WTC11 (cell line): ENCODE data around the gene PARP2. TPM values are rescaled to one million over a fixed set of nuclear protein-coding genes. Genes with fewer than 3 reads are reported as not detected.

Experiments
- ATAC-seq: fragments of 200-7000 bp; cut with Tn5 transposase; 2 replicates; pipeline ENCODE4 v1.10.0; 2021; ENCODE audit warnings: mild to moderate bottlenecking, moderate library complexity
- CTCF ChIA-PET: fragments of 300-600 bp; sonication (Branson Sonifier 250); formaldehyde crosslinking; loops from one replicate; lab custom pipeline; 2021; ENCODE audit warnings: antibody characterized with exemption; lab: Charles Lee
- POLR2A ChIA-PET: fragments of 350-600 bp; sonication (Branson Sonifier 250); formaldehyde crosslinking; loops from one replicate; lab custom pipeline; 2021; ENCODE audit warnings: antibody characterized with exemption; lab: Charles Lee
- DNase-seq: peaks from one replicate; pipeline ENCODE4 v3.0.0; 2021; ENCODE audit warnings: low spot score
- H3K27ac Mint-ChIP-seq: 2 replicates; pipeline ENCODE4 v1.8.0; 2021; ENCODE audit warnings: mixed read lengths
- H3K27me3 Mint-ChIP-seq: 2 replicates; pipeline ENCODE4 v1.8.0; 2021; ENCODE audit warnings: low read depth, mild to moderate bottlenecking, moderate library complexity, mixed read lengths
- H3K36me3 Mint-ChIP-seq: 2 replicates; pipeline ENCODE4 v1.8.0; 2021; ENCODE audit warnings: mixed read lengths
- H3K4me1 Mint-ChIP-seq: 2 replicates; pipeline ENCODE4 v1.8.0; 2022; ENCODE audit warnings: mixed read lengths
- H3K4me3 Mint-ChIP-seq: 2 replicates; pipeline ENCODE4 v1.8.0; 2021; ENCODE audit warnings: mild to moderate bottlenecking, moderate library complexity, mixed read lengths
- H3K9me3 Mint-ChIP-seq: 2 replicates; pipeline ENCODE4 v1.8.0; 2021; ENCODE audit warnings: mixed read lengths
- AR ChIP-seq: fragments of 250-450 bp; sonication (Bioruptor Pico); IDR thresholded peaks from 2 replicates; pipeline ENCODE4 v1.9.0; 2021; ENCODE audit warnings: mild to moderate bottlenecking
- ATF1 ChIP-seq: sonication (generic); formaldehyde crosslinking; IDR thresholded peaks from 2 replicates; pipeline ENCODE4 v1.8.1; 2023; ENCODE audit warnings: mild to moderate bottlenecking, moderate library complexity, missing genetic modification reagents
- ATF6 ChIP-seq: sonication (generic); formaldehyde crosslinking; IDR thresholded peaks from 2 replicates; pipeline ENCODE4 v1.8.1; 2023; ENCODE audit warnings: mild to moderate bottlenecking, missing genetic modification reagents
- CREM ChIP-seq: sonication (generic); formaldehyde crosslinking; IDR thresholded peaks from 2 replicates; pipeline ENCODE4 v1.8.1; 2022; ENCODE audit warnings: mild to moderate bottlenecking, missing genetic modification reagents, moderate library complexity
- CTCF ChIP-seq: fragments of 200-600 bp; IDR thresholded peaks from 2 replicates; pipeline ENCODE4 v1.8.0; 2022; ENCODE audit warnings: antibody characterized with exemption
- EMX1 ChIP-seq: fragments of 250-450 bp; sonication (Bioruptor Pico); IDR thresholded peaks from 2 replicates; pipeline ENCODE4 v1.8.0; 2021; ENCODE audit warnings: mild to moderate bottlenecking
- ETV6 ChIP-seq: sonication (generic); formaldehyde crosslinking; IDR thresholded peaks from 2 replicates; pipeline ENCODE4 v1.8.1; 2022; ENCODE audit warnings: mild to moderate bottlenecking, missing genetic modification reagents
- FOXK1 ChIP-seq: sonication (generic); formaldehyde crosslinking; IDR thresholded peaks from 2 replicates; pipeline ENCODE4 v1.8.0; 2022; ENCODE audit warnings: mild to moderate bottlenecking, moderate library complexity, missing genetic modification reagents
- GABPB1 ChIP-seq: sonication (generic); formaldehyde crosslinking; IDR thresholded peaks from 2 replicates; pipeline ENCODE4 v1.8.1; 2023; ENCODE audit warnings: mild to moderate bottlenecking, missing genetic modification reagents
- JAZF1 ChIP-seq: fragments of 250-450 bp; sonication (Bioruptor Pico); IDR thresholded peaks from 2 replicates; pipeline ENCODE4 v1.9.0; 2021; ENCODE audit warnings: moderate library complexity, mild to moderate bottlenecking, inconsistent platforms
- MLX ChIP-seq: sonication (generic); formaldehyde crosslinking; IDR thresholded peaks from 2 replicates; pipeline ENCODE4 v1.8.1; 2023; ENCODE audit warnings: mild to moderate bottlenecking, missing genetic modification reagents, moderate library complexity
- NFATC4 ChIP-seq: fragments of 250-450 bp; sonication (Bioruptor Pico); IDR thresholded peaks from 2 replicates; pipeline ENCODE4 v1.9.0; 2021; ENCODE audit warnings: mild to moderate bottlenecking
- NR3C1 ChIP-seq: sonication (generic); formaldehyde crosslinking; conservative IDR thresholded peaks from 2 replicates; pipeline ENCODE4 v1.8.1; 2023; ENCODE audit warnings: low read depth, mild to moderate bottlenecking, missing genetic modification reagents
- PRRX2 ChIP-seq: fragments of 250-450 bp; sonication (Bioruptor Pico); IDR thresholded peaks from 2 replicates; pipeline ENCODE4 v1.8.0; 2021; ENCODE audit warnings: mild to moderate bottlenecking
- SP1 ChIP-seq: sonication (generic); formaldehyde crosslinking; conservative IDR thresholded peaks from 2 replicates; pipeline ENCODE4 v1.8.1; 2022; ENCODE audit warnings: missing genetic modification reagents
- TEAD1 ChIP-seq: sonication (generic); formaldehyde crosslinking; IDR thresholded peaks from 2 replicates; pipeline ENCODE4 v1.8.0; 2022; ENCODE audit warnings: mild to moderate bottlenecking, missing genetic modification reagents
- ZBTB21 ChIP-seq: sonication (generic); formaldehyde crosslinking; IDR thresholded peaks from 2 replicates; pipeline ENCODE4 v1.8.1; 2023; ENCODE audit warnings: mild to moderate bottlenecking, missing genetic modification reagents, borderline replicate concordance
- ZBTB43 ChIP-seq: sonication (generic); formaldehyde crosslinking; IDR thresholded peaks from 2 replicates; pipeline ENCODE4 v1.8.1; 2023; ENCODE audit warnings: mild to moderate bottlenecking, missing genetic modification reagents
- ZNF138 ChIP-seq: sonication (generic); formaldehyde crosslinking; conservative IDR thresholded peaks from 2 replicates; pipeline ENCODE4 v1.8.1; 2022; ENCODE audit warnings: mild to moderate bottlenecking, moderate library complexity, missing genetic modification reagents
- ZNF416 ChIP-seq: fragments of 250-450 bp; sonication (Bioruptor Pico); IDR thresholded peaks from 2 replicates; pipeline ENCODE4 v1.9.0; 2021; ENCODE audit warnings: mild to moderate bottlenecking, inconsistent platforms
- total RNA-seq: library from RNA; stranded (reverse); gene quantifications from 3 replicates; pipeline ENCODE4 v1.2.3, GENCODE V29; 2021

PARP2 gene
- total RNA-seq, 1 experiment from 2014 or later, result 37.1 TPM

GRCh38 chr14:20295067-20295466 lies 48.4 kb upstream of the PARP2 start:
- Mint-ChIP-seq H3K36me3 (peaks cover 37% of the 10 kb centered on the region), H3K9me3 (no peaks in the 10 kb centered on the region), H3K27ac (no peak overlapping the region), H3K27me3 (no peaks in the 10 kb centered on the region)
- POLR2A ChIA-PET, result no interaction called here
- no peak for ATAC-seq
- TF ChIP-seq ZBTB43 (CRISPR knock-in tag) (no peak), ZBTB21 (no peak), ATF6 (CRISPR knock-in tag) (no peak), MLX (no peak)
- TF ChIP-seq, all 79 proteins: peak for 0
- CTCF ChIA-PET, result no interaction called here
- Mint-ChIP-seq H3K4me3 (no peak overlapping the region), H3K4me1 (no peaks in the 10 kb centered on the region)
- DNase-seq, result no peak

- ATAC-seq (no peak), DNase-seq (no peak)
- POLR2A ChIA-PET, result no interaction called here
- H3K36me3 Mint-ChIP-seq, result peaks cover 16% of the 10 kb centered on the region
- 0 out of 2 replicates have a peak overlapping the region, but pooled peaks have one; percentile 47 for H3K27ac Mint-ChIP-seq
- H3K9me3 Mint-ChIP-seq, result no peaks in the 10 kb centered on the region
- H3K4me3 Mint-ChIP-seq, result no peak overlapping the region
- peaks cover 9% of the 10 kb centered on the region for H3K4me1 Mint-ChIP-seq
- no peak for TF ChIP-seq NR3C1
- CTCF ChIA-PET, result no interaction called here
- H3K27me3 Mint-ChIP-seq, result no peaks in the 10 kb centered on the region
Measured at GRCh38 chr14:20302042-20302755, 41.2 kb upstream of the PARP2 start.

GRCh38 chr14:20305265-20306078 lies 38.0 kb upstream of the PARP2 start, which contains the start of gene TTC5:
TSS of gene TTC5 (minus strand) at chr14:20305951. CDS start at chr14:20305937, 14 bp downstream.
- Mint-ChIP-seq H3K4me3 (peak within 1 kb of the TSS; percentile 97), H3K36me3 (peaks cover 13% of the 10 kb centered on the region), H3K9me3 (peaks cover 5% of the 10 kb centered on the region), H3K27ac (peak within 1 kb of the TSS; percentile 2; the same call in 1 of the 2 replicates), H3K27me3 (no peaks in the 10 kb centered on the region), H3K4me1 (peaks cover 9% of the 10 kb centered on the region)
- ATAC-seq (peak; percentile 85), DNase-seq (peak; percentile 84)
- ChIA-PET POLR2A (no interaction called here), CTCF (interaction anchor here (1.5 kb wide), 1 partner anchor 156 kb away, joined by 3 read pairs; the partner anchor contains the start of gene PIP4P1)
- TF ChIP-seq ZNF138 (CRISPR knock-in tag) (no peak), SP1 (0 out of 2 replicates have a peak, but pooled peaks have one; percentile 21), TEAD1 (CRISPR knock-in tag) (no peak), CREM (CRISPR knock-in tag) (no peak), EMX1 (CRISPR knock-in tag) (peak; percentile 45; the same call in 1 of the 2 replicates), ZNF416 (CRISPR knock-in tag) (0 out of 2 replicates have a peak, but pooled peaks have one; percentile 37), PRRX2 (no peak), FOXK1 (CRISPR knock-in tag) (0 out of 2 replicates have a peak, but pooled peaks have one; percentile 51), ATF1 (CRISPR knock-in tag) (no peak), GABPB1 (CRISPR knock-in tag) (0 out of 2 replicates have a peak, but pooled peaks have one; percentile 35), MLX (no peak), AR (CRISPR knock-in tag) (no peak), ETV6 (CRISPR knock-in tag) (no peak), NFATC4 (CRISPR knock-in tag) (no peak), CTCF (peak; percentile 64), JAZF1 (CRISPR knock-in tag) (no peak)
